OCI-LY3 (cell line): Measurements from ENCODE around the gene IFT88.

Source experiments
- H2AFZ ChIP-seq: fragments of 200-600, 300-600 bp; shearing (Covaris generic); 2 replicates; pipeline ENCODE4 v1.6.0; 2014; ENCODE audit warnings: antibody characterized with exemption, low read depth, low read length
- H3K27ac ChIP-seq: fragments of 200-600, 300-600 bp; sonication (generic); 2 replicates; pipeline ENCODE4 v1.5.1; 2014; ENCODE audit warnings: mild to moderate bottlenecking, low read length, moderate library complexity, mixed read lengths
- H3K27me3 ChIP-seq: fragments of 200-600, 300-600 bp; sonication (generic); 2 replicates; pipeline ENCODE4 v1.6.1; 2014; ENCODE audit warnings: low read depth, low read length, mixed read lengths
- H3K36me3 ChIP-seq: fragments of 200-600, 300-600 bp; sonication (generic); replicated peaks from 2 replicates; pipeline ENCODE3; 2014; ENCODE audit warnings: low read depth, low read length, mixed read lengths
- H3K4me1 ChIP-seq: fragments of 300-600, 200-600 bp; sonication (generic); 2 replicates; pipeline ENCODE4 v1.6.1; 2014; ENCODE audit warnings: low read length, mixed read lengths
- H3K4me2 ChIP-seq: fragments of 200-600, 300-600 bp; sonication (generic); 2 replicates; pipeline ENCODE4 v1.6.1; 2014; ENCODE audit warnings: low read length, mixed read lengths
- H3K4me3 ChIP-seq: fragments of 300-600, 200-600 bp; sonication (generic); 2 replicates; pipeline ENCODE4 v1.5.1; 2014; ENCODE audit warnings: antibody characterized with exemption, mild to moderate bottlenecking, low read length, moderate library complexity
- H3K79me2 ChIP-seq: fragments of 300-600, 200-600 bp; shearing (Covaris generic); 2 replicates; pipeline ENCODE4 v1.6.1; 2014; ENCODE audit warnings: mild to moderate bottlenecking, low read length, mixed read lengths
- H3K9ac ChIP-seq: fragments of 300-600, 200-600 bp; shearing (Covaris generic); 2 replicates; pipeline ENCODE4 v1.6.0; 2014; ENCODE audit warnings: mild to moderate bottlenecking, low read length, moderate library complexity
- H3K9me3 ChIP-seq: fragments of 200-600, 300-600 bp; shearing (Covaris generic); 2 replicates; pipeline ENCODE4 v1.6.1; 2014; ENCODE audit warnings: low read length, mixed read lengths; ENCODE audit not compliant: insufficient read depth
- H4K20me1 ChIP-seq: fragments of 200-600, 300-600 bp; sonication (generic); 2 replicates; pipeline ENCODE4 v1.6.1; 2016; ENCODE audit warnings: low read length, mixed read lengths; ENCODE audit not compliant: insufficient read depth
- EZH2phosphoT487 ChIP-seq: fragments of 200-600 bp; shearing (Covaris generic); IDR thresholded peaks from 2 replicates; pipeline ENCODE4 v1.6.1; 2018; ENCODE audit warnings: antibody characterized with exemption, mixed run types, low read depth
- TF ChIP-seq, protein P1 (sequence below): fragments of 200-600, 300-600 bp; sonication (generic); IDR thresholded peaks from 2 replicates; pipeline ENCODE4 v1.5.1; 2014; ENCODE audit warnings: antibody characterized with exemption, low read length, low read depth

Gene IFT88

DNA sequence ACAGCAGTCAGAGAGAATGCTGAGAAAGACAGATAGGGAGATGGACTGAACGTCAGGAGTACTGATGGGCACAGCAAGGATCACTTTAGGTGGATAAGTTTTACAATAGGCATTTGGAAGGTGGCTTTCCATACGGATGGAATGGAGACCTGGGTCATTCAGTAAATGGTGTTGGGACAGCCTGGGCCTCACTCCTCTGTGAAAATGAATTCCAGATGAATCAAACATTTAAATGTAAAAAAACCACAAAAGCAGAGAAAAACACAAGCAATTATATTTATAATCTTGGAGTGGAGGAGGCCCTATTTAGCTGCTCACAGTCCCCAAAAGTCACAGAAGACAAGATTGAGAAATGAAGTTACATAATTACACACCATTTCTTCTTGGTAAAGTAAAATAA, 141.3 kb downstream of the IFT88 start:
- Histone ChIP-seq H3K9ac (no peak overlapping the region), H4K20me1 (no peaks in the 10 kb centered on the region), H3K27ac (no peak overlapping the region), H2AFZ (no peak overlapping the region), H3K4me3 (no peak overlapping the region), H3K9me3 (no peaks in the 10 kb centered on the region), H3K36me3 (no peaks in the 10 kb centered on the region), H3K79me2 (no peaks in the 10 kb centered on the region), H3K4me1 (peaks cover 6% of the 10 kb centered on the region; the same call in 1 of the 2 replicates), H3K27me3 (peaks cover 2% of the 10 kb centered on the region; the same call in 1 of the 2 replicates), H3K4me2 (no peak overlapping the region)
- TF ChIP-seq, protein P1, sequence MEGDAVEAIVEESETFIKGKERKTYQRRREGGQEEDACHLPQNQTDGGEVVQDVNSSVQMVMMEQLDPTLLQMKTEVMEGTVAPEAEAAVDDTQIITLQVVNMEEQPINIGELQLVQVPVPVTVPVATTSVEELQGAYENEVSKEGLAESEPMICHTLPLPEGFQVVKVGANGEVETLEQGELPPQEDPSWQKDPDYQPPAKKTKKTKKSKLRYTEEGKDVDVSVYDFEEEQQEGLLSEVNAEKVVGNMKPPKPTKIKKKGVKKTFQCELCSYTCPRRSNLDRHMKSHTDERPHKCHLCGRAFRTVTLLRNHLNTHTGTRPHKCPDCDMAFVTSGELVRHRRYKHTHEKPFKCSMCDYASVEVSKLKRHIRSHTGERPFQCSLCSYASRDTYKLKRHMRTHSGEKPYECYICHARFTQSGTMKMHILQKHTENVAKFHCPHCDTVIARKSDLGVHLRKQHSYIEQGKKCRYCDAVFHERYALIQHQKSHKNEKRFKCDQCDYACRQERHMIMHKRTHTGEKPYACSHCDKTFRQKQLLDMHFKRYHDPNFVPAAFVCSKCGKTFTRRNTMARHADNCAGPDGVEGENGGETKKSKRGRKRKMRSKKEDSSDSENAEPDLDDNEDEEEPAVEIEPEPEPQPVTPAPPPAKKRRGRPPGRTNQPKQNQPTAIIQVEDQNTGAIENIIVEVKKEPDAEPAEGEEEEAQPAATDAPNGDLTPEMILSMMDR, result no peak
- TF ChIP-seq EZH2phosphoT487, result no peak

- no peak overlapping the region for H3K27ac ChIP-seq
- no peak overlapping the region for H2AFZ ChIP-seq
- TF ChIP-seq, protein P1, result no peak
- TF ChIP-seq EZH2phosphoT487, result no peak
- no peak overlapping the region for H3K4me3 ChIP-seq
- no peaks in the 10 kb centered on the region for H3K9me3 ChIP-seq
- H3K4me1 ChIP-seq, result peaks cover 7% of the 10 kb centered on the region; the same call in 1 of the 2 replicates
- H3K4me2 ChIP-seq, result no peak overlapping the region
- peaks cover 8% of the 10 kb centered on the region for H3K27me3 ChIP-seq
- no peaks in the 10 kb centered on the region for H3K36me3 ChIP-seq
- H3K79me2 ChIP-seq, result no peaks in the 10 kb centered on the region
- no peak overlapping the region for H3K9ac ChIP-seq
- H4K20me1 ChIP-seq, result no peaks in the 10 kb centered on the region
Observed at GRCh38 chr13:20709369-20709768, 142.4 kb downstream of the IFT88 start.

- Histone ChIP-seq H3K4me3 (no peak overlapping the region), H3K27ac (no peak overlapping the region), H3K36me3 (no peaks in the 10 kb centered on the region), H3K4me1 (peaks cover 7% of the 10 kb centered on the region; the same call in 1 of the 2 replicates), H3K27me3 (peaks cover 8% of the 10 kb centered on the region), H3K9me3 (no peaks in the 10 kb centered on the region), H3K9ac (no peak overlapping the region), H3K79me2 (no peaks in the 10 kb centered on the region), H3K4me2 (no peak overlapping the region), H2AFZ (no peak overlapping the region), H4K20me1 (no peaks in the 10 kb centered on the region)
- TF ChIP-seq, protein P1, result no peak
- no peak for TF ChIP-seq EZH2phosphoT487
Observed at GRCh38 chr13:20709782-20710181, 142.8 kb downstream of the IFT88 start.

DNA sequence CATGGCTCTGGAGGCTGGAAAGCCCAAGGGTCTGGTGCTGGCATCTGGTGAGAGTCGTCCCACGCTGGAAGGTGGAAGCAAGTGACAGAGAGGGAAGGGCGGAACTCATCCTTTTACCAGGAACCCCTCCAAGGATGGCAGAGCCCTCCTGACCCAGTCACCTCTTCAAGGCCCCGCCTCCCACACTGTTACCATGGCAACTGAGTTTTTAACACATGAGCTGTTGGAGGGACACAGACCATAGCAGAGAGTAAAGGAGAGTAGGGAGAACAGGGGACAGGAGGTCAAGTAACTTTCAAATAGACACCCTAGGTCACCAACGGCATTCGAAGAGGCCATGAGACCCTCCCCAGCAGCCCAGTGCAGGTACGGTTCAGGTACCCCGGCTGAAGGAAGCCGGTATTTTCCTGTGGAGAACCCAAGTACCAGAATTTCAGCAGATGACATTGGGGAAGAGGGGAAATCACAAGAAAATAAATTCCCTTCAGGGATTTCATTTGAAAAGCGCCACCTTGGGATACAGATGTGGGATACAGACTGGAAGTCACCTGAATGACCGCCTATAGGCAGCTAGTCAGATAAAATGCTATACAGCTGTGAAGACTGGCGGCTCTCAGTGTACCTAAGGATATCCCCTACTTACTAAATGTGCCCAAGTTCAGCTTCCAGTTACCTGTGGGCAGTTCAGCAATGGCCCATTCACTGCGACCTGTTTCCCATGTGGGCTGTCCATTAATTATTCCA, 144.5 kb downstream of the IFT88 start:
- TF ChIP-seq, protein P1, result peak; percentile 40
- TF ChIP-seq EZH2phosphoT487, result no peak

More for the DNA sequence above, 144.5 kb downstream of the IFT88 start:
- H3K36me3 ChIP-seq, result no peaks in the 10 kb centered on the region
- H3K9ac ChIP-seq, result no peak overlapping the region
- no peak overlapping the region for H3K4me2 ChIP-seq
- H4K20me1 ChIP-seq, result no peaks in the 10 kb centered on the region
- peaks cover 7% of the 10 kb centered on the region; the same call in 1 of the 2 replicates for H3K4me1 ChIP-seq
- no peak overlapping the region for H2AFZ ChIP-seq
- no peaks in the 10 kb centered on the region for H3K79me2 ChIP-seq
- H3K9me3 ChIP-seq, result no peaks in the 10 kb centered on the region
- peaks cover 8% of the 10 kb centered on the region for H3K27me3 ChIP-seq
- H3K4me3 ChIP-seq, result no peak overlapping the region
- H3K27ac ChIP-seq, result no peak overlapping the region
